Uterus (tissue), 4 donors: ENCODE data around the gene RAPGEF2. TPM values are rescaled to one million over a fixed set of nuclear protein-coding genes. Genes with fewer than 3 reads are reported as not detected.

Experiments used
- DNase-seq, 2 donors: peaks; one replicate each; pipeline ENCODE4 v3.0.0-alpha.2; 2019 to 2020
- H3K27ac ChIP-seq, 2 donors: fragments of 200-600 bp; sonication (generic); 1 replicate in 1 of 2; 2 replicates in 1 of 2; pipeline ENCODE4 v1.5.1; 2016 to 2018
- H3K27me3 ChIP-seq, 2 donors: fragments of 200-600 bp; sonication (generic); one replicate each; pipeline ENCODE4 v1.5.1; 2018 to 2019; ENCODE audit warnings: control low read depth in 1 of 2
- H3K36me3 ChIP-seq, 2 donors: fragments of 200-600 bp; sonication (generic); one replicate each; pipeline ENCODE4 v1.5.1; 2019; ENCODE audit warnings: control low read depth in 1 of 2
- H3K4me1 ChIP-seq, 2 donors: fragments of 200-600 bp; sonication (generic); one replicate each; pipeline ENCODE4 v1.5.1; 2018 to 2019; ENCODE audit warnings: control low read depth in 1 of 2
- H3K4me3 ChIP-seq, 2 donors: fragments of 200-600 bp; sonication (generic); 1 replicate in 1 of 2; 2 replicates in 1 of 2; pipeline ENCODE4 v1.5.1; 2018 to 2019; ENCODE audit warnings: mild to moderate bottlenecking in 1 of 2
- H3K9me3 ChIP-seq, 2 donors: fragments of 200-600 bp; sonication (generic); one replicate each; pipeline ENCODE4 v1.5.1; 2019; ENCODE audit warnings: control low read depth in 1 of 2
- CTCF ChIP-seq, 4 experiments: fragments of 200-600 bp in 2 of 4; fragments of 450-650 bp in 2 of 4; sonication (generic) in 2 of 4; IDR thresholded peaks; one replicate each; pipeline ENCODE4 v1.5.1; 2016 to 2019; ENCODE audit warnings: antibody characterized with exemption in 4 of 4, mild to moderate bottlenecking in 2 of 4, moderate library complexity in 1 of 4
- POLR2A ChIP-seq, 2 donors: fragments of 450-650 bp; IDR thresholded peaks; one replicate each; pipeline ENCODE4 v1.6.1; 2016; ENCODE audit warnings: antibody characterized with exemption in 2 of 2, mild to moderate bottlenecking in 1 of 2, moderate library complexity in 1 of 2
- intact Hi-C: fragments of 100-400 bp; cut with DNase I; formaldehyde crosslinking; loops from one replicate; pipeline ENCODE4 v1.15.1; 2023; ENCODE audit warnings: low total_unique reads
- total RNA-seq, 4 donors: library from RNA; depleted of rRNA in 3 of 4; stranded (reverse); fragments of >200 nt in 3 of 4; gene quantifications; one replicate each; pipeline versions ENCODE4 v1.1.0 to v1.2.4, GENCODE V29; 2014 to 2023
- donor health status: DM: yes; HTN: yes; CAD: no.

The RAPGEF2 gene
- total RNA-seq, 4 donors from 2014 or later, result 27.9 to 61.4 (median 40.5) TPM

GRCh38 chr4:159219862-159220261 is 117.0 kb downstream of the RAPGEF2 start:
- Histone ChIP-seq H3K36me3 (no peaks in the 10 kb centered on the region), H3K4me1 (no peaks in the 10 kb centered on the region), H3K9me3 (no peaks in the 10 kb centered on the region), H3K4me3 (no peak overlapping the region), H3K27ac (no peak overlapping the region), H3K27me3 (no peaks in the 10 kb centered on the region)
- intact Hi-C loops, result no loop called here
- TF ChIP-seq POLR2A (IDR thresholded peaks at IDR 0.05) (no peak), CTCF (IDR thresholded peaks at IDR 0.05) (no peak)
- no peak for DNase-seq

- H3K36me3 ChIP-seq, result no peaks in the 10 kb centered on the region
- DNase-seq, result no peak
- H3K27me3 ChIP-seq, result no peaks in the 10 kb centered on the region
- no peaks in the 10 kb centered on the region for H3K9me3 ChIP-seq
- intact Hi-C loops, result no loop called here
- H3K27ac ChIP-seq, result no peak overlapping the region
- H3K4me1 ChIP-seq, result no peaks in the 10 kb centered on the region
- TF ChIP-seq CTCF (IDR thresholded peaks at IDR 0.05) (no peak), POLR2A (IDR thresholded peaks at IDR 0.05) (no peak)
- H3K4me3 ChIP-seq, result no peak overlapping the region
These were observed 117.5 kb downstream of the RAPGEF2 start for GRCh38 chr4:159220353-159220752.

- TF ChIP-seq POLR2A (IDR thresholded peaks at IDR 0.05), result no peak
- TF ChIP-seq CTCF (IDR thresholded peaks at IDR 0.05), result no peak
- DNase-seq, result no peak
- intact Hi-C loops, result no loop called here
These were observed 118.4 kb downstream of the RAPGEF2 start for GRCh38 chr4:159221280-159221679.

GRCh38 chr4:159222043-159222552 is 119.2 kb downstream of the RAPGEF2 start:
- Histone ChIP-seq H3K9me3 (no peaks in the 10 kb centered on the region), H3K27ac (no peak overlapping the region), H3K4me1 (no peaks in the 10 kb centered on the region), H3K27me3 (no peaks in the 10 kb centered on the region), H3K36me3 (no peaks in the 10 kb centered on the region), H3K4me3 (no peak overlapping the region)
- intact Hi-C loops, result no loop called here
- no peak for DNase-seq
- TF ChIP-seq CTCF (IDR thresholded peaks at IDR 0.05) (no peak), POLR2A (IDR thresholded peaks at IDR 0.05) (no peak)

More at GRCh38 chr4:159221280-159221679, 118.4 kb downstream of the RAPGEF2 start:
- Histone ChIP-seq H3K27ac (no peak overlapping the region), H3K4me3 (no peak overlapping the region), H3K9me3 (no peaks in the 10 kb centered on the region), H3K36me3 (no peaks in the 10 kb centered on the region), H3K4me1 (no peaks in the 10 kb centered on the region), H3K27me3 (no peaks in the 10 kb centered on the region)

GRCh38 chr4:159224408-159224807 is 121.5 kb downstream of the RAPGEF2 start:
- H3K9me3 ChIP-seq, result no peaks in the 10 kb centered on the region
- TF ChIP-seq POLR2A (IDR thresholded peaks at IDR 0.05), result no peak
- TF ChIP-seq CTCF (IDR thresholded peaks at IDR 0.05), result no peak
- DNase-seq, result no peak
- H3K27ac ChIP-seq, result no peak overlapping the region
- H3K27me3 ChIP-seq, result no peaks in the 10 kb centered on the region
- H3K36me3 ChIP-seq, result no peaks in the 10 kb centered on the region
- no peak overlapping the region for H3K4me3 ChIP-seq
- no peaks in the 10 kb centered on the region for H3K4me1 ChIP-seq
- intact Hi-C loops, result no loop called here
